Body of pancreas (tissue), 4 donors: ENCODE results near the gene DENND1A. TPM values are rescaled to one million over a fixed set of nuclear protein-coding genes. Genes with fewer than 3 reads are reported as not detected.

ENCODE experiments used
- ATAC-seq: fragments of 150-250 bp; one replicate; pipeline ENCODE4 v1.9.1; 2016
- DNase-seq, 4 donors: peaks; one replicate each; pipeline ENCODE4 v3.0.0-alpha.2; 2019
- H3K27ac ChIP-seq, 4 donors: fragments of 200-600 bp; sonication (generic); 1 replicate in 3 of 4; 2 replicates in 1 of 4; pipeline versions ENCODE4 v1.5.1 to v1.6.1; 2016 to 2019; ENCODE audit warnings: mild to moderate bottlenecking in 1 of 4, mixed read lengths in 1 of 4, moderate library complexity in 1 of 4
- H3K27me3 ChIP-seq, 2 donors: fragments of 200-600 bp; sonication (generic); one replicate each; pipeline ENCODE4 v1.6.0; 2016; ENCODE audit warnings: mild to moderate bottlenecking in 1 of 2
- H3K36me3 ChIP-seq, 2 donors: fragments of 200-600 bp; sonication (generic); replicated peaks in 1 of 2; 2 replicates each; pipeline ENCODE4 v1.5.1; 2016; ENCODE audit warnings: low read depth in 2 of 2; ENCODE audit not compliant: insufficient read depth in 1 of 2
- H3K4me1 ChIP-seq: fragments of 200-600 bp; sonication (generic); one replicate; pipeline ENCODE4 v1.6.0; 2016
- H3K4me3 ChIP-seq, 2 donors: fragments of 200-600 bp; sonication (generic); 1 replicate in 1 of 2; 2 replicates in 1 of 2; pipeline ENCODE4 v1.5.1; 2016 to 2019
- H3K9me3 ChIP-seq, 3 donors: fragments of 200-600 bp; sonication (generic); 1 replicate in 2 of 3; 2 replicates in 1 of 3; pipeline ENCODE4 v1.5.1; 2016
- POLR2A ChIP-seq, 3 donors: fragments of 450-650 bp; IDR thresholded peaks; one replicate each; pipeline ENCODE4 v1.6.1; 2016; ENCODE audit warnings: antibody characterized with exemption in 3 of 3, mild to moderate bottlenecking in 2 of 3
- WGBS, 2 donors: methylation state at CpG; one replicate each; pipeline ENCODE4 v1.1.5; 2017; 5-methylcytosine and 5-hydroxymethylcytosine counted together
- intact Hi-C: fragments of 100-400 bp; cut with DNase I; formaldehyde crosslinking; loops from one replicate; pipeline ENCODE4 v1.15.1; 2023
- total RNA-seq, 2 donors: library from RNA; depleted of rRNA; stranded (reverse); fragments of >200 nt; gene quantifications; one replicate each; pipeline ENCODE4 v1.1.0, GENCODE V29; 2016
- TF ChIP-seq, protein P1 (sequence below), 7 experiments: fragments of 450-650 bp in 4 of 7; fragments of 200-600 bp in 3 of 7; sonication (generic) in 3 of 7; IDR thresholded peaks; one replicate each; pipeline ENCODE4 v1.5.1; 2016 to 2019; ENCODE audit warnings: antibody characterized with exemption in 7 of 7

DENND1A gene
- total RNA-seq, 2 donors from 2014 or later = 7.6 to 8.6 TPM

DNA sequence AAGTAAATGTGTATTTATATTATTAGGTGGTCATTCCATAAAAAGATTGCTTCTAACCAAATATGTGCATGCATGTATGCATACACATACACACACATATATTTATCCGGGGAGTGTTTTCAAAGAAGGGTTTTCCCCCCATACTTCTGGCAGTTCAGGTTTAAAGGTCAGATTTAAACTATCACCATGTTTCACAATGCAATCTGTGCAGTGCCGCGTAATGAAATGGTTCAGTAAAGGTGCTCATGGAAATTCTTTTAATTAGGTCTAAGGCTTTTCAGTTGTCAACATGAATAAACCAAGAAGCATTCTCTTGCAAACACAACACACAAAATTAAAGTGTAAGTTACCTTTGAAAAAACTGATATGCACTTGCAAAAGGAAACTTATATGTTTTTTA lies 362.9 kb downstream of the DENND1A start:
- H3K36me3 ChIP-seq = no peaks in the 10 kb centered on the region
- H3K27me3 ChIP-seq = no peaks in the 10 kb centered on the region
- H3K4me1 ChIP-seq = no peaks in the 10 kb centered on the region
- intact Hi-C loops = no loop called here
- H3K9me3 ChIP-seq = no peaks in the 10 kb centered on the region
- DNase-seq (no peak), ATAC-seq (no peak)
- WGBS, 2 donors = 95 to 100% methylated on average over 3 of the region's 3 CpGs
- H3K27ac ChIP-seq = no peak overlapping the region
- H3K4me3 ChIP-seq = no peak overlapping the region
- no peak for TF ChIP-seq POLR2A (IDR thresholded peaks at IDR 0.05)
- TF ChIP-seq, protein P1, sequence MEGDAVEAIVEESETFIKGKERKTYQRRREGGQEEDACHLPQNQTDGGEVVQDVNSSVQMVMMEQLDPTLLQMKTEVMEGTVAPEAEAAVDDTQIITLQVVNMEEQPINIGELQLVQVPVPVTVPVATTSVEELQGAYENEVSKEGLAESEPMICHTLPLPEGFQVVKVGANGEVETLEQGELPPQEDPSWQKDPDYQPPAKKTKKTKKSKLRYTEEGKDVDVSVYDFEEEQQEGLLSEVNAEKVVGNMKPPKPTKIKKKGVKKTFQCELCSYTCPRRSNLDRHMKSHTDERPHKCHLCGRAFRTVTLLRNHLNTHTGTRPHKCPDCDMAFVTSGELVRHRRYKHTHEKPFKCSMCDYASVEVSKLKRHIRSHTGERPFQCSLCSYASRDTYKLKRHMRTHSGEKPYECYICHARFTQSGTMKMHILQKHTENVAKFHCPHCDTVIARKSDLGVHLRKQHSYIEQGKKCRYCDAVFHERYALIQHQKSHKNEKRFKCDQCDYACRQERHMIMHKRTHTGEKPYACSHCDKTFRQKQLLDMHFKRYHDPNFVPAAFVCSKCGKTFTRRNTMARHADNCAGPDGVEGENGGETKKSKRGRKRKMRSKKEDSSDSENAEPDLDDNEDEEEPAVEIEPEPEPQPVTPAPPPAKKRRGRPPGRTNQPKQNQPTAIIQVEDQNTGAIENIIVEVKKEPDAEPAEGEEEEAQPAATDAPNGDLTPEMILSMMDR (IDR thresholded peaks at IDR 0.05) = no peak

DNA sequence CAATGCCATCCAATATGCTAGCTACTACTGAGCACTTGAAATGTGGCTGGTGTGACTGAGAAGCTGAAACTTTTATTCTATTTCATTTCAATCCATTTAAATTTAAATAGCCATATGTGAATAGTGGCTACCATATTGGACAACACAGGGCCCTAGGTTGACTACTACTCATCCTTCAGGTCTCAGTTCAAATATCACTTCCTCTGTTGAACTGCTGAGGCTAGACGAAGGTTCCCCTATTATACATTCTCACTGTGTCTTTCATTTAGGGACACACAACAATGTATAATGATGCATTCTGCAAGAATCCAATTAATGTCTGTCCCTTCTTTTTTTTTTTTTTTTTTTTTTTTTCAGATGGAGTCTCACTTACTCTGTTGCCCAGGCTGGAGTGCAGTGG lies 365.3 kb downstream of the DENND1A start:
- 79 to 96% methylated on average over 1 of the region's 1 CpG for WGBS, 2 donors
- Histone ChIP-seq H3K4me1 (no peaks in the 10 kb centered on the region), H3K36me3 (no peaks in the 10 kb centered on the region), H3K27ac (no peak overlapping the region), H3K4me3 (no peak overlapping the region), H3K9me3 (no peaks in the 10 kb centered on the region), H3K27me3 (no peaks in the 10 kb centered on the region)
- no peak for TF ChIP-seq POLR2A (IDR thresholded peaks at IDR 0.05)
- TF ChIP-seq, protein P1 (IDR thresholded peaks at IDR 0.05) = no peak
- ATAC-seq = no peak
- no peak for DNase-seq
- intact Hi-C loops = no loop called here

DNA sequence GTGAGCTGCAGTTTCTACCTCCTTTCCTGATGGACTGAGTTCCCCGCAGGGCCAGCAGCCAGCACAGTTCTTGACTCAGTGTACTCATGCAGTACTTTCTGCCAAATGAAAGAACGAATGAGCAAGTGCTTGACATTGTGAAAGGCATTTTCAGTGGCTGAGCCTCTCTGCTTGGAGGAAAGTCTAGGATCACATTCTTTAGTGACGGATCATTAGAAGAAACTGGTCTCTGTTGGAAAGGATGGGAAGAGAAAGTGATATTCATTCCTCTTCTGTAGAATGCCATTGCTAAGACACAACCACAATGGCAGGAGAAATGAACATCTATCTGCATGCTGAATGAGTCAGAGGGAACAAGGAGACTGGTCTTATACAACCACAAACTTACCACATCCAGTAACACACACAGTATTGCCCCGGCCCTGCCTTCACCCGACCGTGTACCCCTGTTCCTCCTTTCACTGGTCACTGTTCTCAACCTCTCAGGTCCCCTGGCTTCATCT lies 367.0 kb downstream of the DENND1A start:
- H3K9me3 ChIP-seq = no peaks in the 10 kb centered on the region
- WGBS, 2 donors = 78 to 85% methylated on average over 6 of the region's 6 CpGs
- H3K36me3 ChIP-seq = no peaks in the 10 kb centered on the region
- no peak for TF ChIP-seq POLR2A (IDR thresholded peaks at IDR 0.05)
- TF ChIP-seq, protein P1 (IDR thresholded peaks at IDR 0.05) = no peak
- H3K4me1 ChIP-seq = no peaks in the 10 kb centered on the region
- peak in 2 of 4 donors; percentile 16 to 18 for DNase-seq
- H3K27ac ChIP-seq = no peak overlapping the region
- H3K27me3 ChIP-seq = no peaks in the 10 kb centered on the region
- intact Hi-C loops = no loop called here
- ATAC-seq = peak; percentile 18
- H3K4me3 ChIP-seq = no peak overlapping the region

DNA sequence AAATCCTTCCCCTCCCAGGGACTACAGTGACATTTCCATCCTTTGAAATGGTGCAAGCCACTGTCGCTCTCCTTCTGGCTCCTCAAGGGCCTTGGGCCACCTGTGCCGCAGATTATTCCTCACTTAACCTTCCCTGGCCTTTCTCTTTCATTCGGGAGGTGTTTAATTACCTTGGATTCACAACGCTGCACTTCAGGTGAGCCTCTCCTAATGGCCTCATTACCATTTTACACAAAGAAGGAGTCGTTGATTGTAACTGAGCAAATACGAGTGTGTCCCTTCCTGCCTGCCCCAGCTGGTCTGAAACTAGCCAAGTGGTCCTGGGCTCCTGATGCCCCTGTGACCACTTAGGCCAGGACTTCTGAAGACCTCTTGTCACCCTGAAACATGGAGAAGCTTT lies 368.9 kb downstream of the DENND1A start:
- TF ChIP-seq POLR2A (IDR thresholded peaks at IDR 0.05) = no peak
- TF ChIP-seq, protein P1 (IDR thresholded peaks at IDR 0.05) = no peak
- ATAC-seq (no peak), DNase-seq (no peak)
- Histone ChIP-seq H3K9me3 (no peaks in the 10 kb centered on the region), H3K4me1 (no peaks in the 10 kb centered on the region), H3K4me3 (no peak overlapping the region), H3K27ac (no peak overlapping the region), H3K36me3 (no peaks in the 10 kb centered on the region), H3K27me3 (no peaks in the 10 kb centered on the region)
- 91 to 92% methylated on average over 6 of the region's 6 CpGs for WGBS, 2 donors
- intact Hi-C loops = no loop called here
